Stimulated activated naive CD4-positive, alpha-beta T cell (primary cell): ENCODE data around the gene GPR62.
"Not testable (repeated sequence)": the region's sequence is repeated elsewhere in the genome, so short reads cannot be mapped to it uniquely, and the experiment has no call there.

ENCODE experiments used
- DNase-seq, 6 experiments: peaks; one replicate each; lab custom pipeline; 2025; lab: John Stamatoyannopoulos, UW

Gene GPR62, protein sequence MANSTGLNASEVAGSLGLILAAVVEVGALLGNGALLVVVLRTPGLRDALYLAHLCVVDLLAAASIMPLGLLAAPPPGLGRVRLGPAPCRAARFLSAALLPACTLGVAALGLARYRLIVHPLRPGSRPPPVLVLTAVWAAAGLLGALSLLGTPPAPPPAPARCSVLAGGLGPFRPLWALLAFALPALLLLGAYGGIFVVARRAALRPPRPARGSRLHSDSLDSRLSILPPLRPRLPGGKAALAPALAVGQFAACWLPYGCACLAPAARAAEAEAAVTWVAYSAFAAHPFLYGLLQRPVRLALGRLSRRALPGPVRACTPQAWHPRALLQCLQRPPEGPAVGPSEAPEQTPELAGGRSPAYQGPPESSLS

DNA sequence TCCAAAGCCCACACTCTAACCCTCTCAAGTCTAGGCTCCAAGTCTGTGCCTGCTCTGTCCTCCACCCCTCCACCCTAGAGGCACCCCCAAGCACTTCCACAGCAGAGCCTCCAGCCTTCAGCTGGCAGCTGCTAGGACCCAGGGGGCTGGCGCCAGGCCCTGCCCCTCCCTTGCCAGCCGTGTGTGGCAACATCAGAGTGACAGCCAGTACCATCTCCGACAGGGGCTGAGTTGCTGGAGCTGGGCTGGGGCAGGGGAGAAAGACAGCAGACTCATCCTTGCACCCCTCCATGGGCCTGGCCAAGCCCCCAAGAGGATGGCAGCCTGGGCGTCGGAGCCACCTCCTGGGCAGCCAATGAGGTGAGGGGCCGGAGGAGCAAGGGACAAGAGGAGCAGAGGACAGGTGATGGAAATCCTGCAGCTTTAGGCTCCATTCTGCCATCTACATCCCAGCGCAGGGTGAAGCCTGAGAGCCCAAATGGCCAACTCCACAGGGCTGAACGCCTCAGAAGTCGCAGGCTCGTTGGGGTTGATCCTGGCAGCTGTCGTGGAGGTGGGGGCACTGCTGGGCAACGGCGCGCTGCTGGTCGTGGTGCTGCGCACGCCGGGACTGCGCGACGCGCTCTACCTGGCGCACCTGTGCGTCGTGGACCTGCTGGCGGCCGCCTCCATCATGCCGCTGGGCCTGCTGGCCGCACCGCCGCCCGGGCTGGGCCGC, at the start of gene GPR62:
Gene GPR62 (plus strand): TSS at position 207 of the 718 bp plus-strand sequence. CDS start 272 bp downstream, at position 479.
- DNase-seq = no peak

DNA sequence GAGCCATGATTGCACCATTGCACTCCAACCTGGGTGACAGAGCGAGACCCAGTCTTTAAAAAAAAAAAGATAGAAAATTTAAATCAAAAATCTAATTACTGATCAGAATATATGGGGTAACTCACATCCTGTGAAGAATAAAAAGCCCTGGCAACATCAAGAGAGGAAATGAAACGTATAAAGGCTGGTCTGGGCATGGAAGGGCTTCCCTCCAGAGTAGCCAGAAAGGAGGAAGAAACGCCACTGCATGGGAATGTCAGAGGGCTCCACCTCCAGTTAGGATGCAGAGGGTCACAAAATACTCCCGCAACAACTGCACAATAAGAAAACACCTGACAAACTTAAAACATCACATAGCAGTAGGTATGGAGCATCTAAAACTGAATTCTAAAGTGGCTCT, 47.2 kb upstream of the GPR62 start:
- no peak for DNase-seq

DNA sequence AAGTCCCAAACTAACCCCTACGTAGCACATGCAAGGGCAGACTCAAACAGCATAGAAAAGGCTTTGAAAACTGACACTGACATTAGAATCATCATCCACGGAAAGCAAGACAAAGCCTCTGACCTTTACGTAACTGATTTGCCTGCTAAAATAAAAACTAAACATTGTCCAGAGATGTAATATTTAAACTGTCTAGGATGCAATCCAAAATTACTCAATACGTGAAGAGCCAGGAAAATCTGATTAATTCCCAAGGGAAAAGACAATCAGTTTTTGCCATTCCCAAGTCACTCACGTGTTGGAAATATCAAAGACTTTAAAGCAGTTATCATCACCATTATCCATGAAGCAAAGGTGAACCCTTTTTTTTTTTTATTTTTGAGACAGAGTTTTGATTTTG, 38.8 kb upstream of the GPR62 start:
- no peak for DNase-seq

DNA sequence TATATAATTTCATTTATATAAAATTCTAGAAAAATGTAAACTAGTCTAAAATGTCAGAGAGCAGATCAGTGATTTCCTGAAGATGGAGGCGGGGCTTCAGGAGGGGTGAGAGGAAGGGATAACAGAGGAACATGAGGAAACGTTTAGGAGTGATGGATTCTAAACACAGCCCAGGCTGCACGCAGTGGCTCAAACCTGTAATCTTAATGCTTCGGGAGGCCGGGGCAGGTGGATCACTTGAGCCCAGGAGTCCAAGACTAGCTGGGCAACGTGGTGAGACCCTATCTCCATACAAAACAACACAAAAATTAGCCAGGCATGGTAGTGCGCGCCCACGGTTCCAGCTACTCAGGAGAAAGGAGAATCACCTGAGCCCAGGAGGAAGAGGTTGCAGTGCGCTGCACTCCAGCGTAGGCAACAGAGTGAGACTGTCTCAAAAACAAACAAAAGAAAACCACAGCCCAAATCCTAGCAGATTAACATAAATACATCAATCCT, 34.1 kb upstream of the GPR62 start:
- no peak for DNase-seq

DNA sequence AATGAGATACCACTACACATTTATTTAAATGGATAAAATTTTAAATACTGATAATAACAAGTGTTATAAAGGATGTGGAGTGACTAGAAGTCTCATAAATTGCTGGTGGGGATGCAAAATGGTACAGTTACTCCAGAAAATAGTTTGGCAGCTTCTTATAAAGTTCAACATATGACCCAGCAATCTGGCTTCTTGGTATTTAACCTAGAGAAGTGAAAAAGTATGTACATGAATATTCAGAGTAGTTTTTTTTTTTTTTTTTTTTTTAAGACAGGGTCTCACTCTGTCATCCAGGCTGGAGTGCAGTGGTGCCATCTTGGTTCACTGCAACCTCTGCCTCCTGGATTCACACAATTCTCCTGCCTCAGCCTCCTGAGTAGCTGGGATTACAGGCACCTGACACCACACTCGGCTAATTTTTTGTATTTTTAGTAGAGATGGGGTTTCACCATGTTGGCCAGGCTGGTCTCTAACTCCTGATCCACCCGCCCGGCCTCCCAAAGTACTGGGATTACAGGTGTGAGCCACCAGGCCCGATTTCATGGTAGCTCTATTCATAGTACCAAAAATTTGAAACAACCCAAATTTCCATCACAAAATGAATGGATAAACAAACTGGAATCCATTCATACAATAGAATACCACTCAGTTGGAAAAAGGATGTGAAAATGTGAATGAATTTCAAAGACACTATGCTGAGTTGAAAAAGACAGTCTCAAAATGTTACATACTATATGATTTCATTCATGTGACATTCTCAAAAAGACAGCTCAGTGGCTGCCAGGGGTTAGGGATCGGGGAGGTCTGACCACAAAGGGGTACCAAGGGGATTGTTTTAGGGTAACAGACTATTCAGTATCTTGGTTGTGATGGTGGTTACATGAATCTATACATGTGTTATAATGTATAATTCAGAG, 27.9 kb upstream of the GPR62 start:
- no peak for DNase-seq

DNA sequence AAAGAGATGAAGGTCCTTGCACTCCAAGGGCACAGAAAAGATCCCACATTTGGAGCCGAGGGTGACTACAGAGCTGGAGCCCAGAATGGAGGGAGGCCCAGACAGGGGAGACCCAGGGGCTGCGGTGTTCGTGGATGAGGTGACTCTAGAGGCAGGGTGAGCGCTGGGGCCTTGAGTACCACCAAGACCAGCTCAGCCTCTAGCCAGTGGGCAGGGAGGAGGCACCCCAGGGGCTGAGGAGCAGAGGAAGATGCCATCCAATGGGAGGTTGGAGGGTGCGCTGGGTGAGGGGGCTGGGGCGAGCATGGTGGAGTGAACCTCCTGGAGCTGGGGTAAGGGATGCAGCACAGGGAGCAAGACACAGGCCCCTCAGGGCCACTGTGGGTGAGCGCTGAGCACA, 26.7 kb upstream of the GPR62 start:
- DNase-seq = no peak

DNA sequence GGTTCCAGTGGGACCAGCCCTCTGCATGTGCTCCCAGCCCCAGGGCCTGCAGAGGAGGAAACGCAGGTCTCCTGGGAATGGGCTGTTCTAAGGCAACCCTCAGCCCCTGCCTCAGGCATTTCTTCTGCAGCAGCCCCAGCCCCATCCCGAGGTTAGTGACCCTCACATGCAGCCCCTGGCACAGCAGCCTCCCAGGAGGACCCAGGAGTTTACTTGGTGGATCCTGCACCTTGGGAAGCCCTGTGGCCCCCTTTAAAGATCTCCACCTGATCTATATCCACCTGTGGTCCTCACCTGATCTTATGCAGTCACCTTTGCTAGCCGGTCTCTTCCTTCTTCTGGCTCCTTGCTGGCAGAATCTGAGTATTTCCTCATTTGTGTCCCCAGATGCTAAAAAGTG, 26.2 kb upstream of the GPR62 start:
- DNase-seq = not testable (repeated sequence)

DNA sequence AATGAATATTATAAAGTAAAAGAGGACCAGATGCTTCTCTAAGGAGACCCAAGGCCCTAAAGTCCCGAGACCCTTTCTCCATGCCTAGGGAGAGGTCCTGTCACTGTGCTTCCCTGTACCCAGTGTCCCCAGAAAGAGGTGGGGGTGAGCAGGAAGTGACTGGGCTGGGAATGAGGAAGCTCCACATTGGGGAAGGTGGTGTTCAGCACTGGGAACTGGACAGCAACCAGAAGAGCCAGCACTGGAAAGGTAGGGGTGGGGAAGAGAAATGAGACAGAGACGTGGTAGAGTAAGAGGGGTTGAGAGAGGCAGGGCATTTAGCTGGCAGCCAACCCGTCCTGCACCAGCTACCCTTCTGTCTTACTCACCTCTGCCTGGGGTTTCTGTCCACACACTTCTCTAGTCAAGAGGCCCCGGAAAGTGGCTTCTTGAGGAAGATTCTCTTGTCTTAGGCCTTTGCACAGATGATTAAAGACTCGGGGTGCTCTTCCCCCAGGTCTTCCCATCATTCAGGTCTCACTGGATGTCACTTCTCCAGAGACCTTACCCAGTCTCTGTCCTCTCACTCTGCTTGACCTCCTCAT, 25.7 kb upstream of the GPR62 start:
- DNase-seq = no peak

DNA sequence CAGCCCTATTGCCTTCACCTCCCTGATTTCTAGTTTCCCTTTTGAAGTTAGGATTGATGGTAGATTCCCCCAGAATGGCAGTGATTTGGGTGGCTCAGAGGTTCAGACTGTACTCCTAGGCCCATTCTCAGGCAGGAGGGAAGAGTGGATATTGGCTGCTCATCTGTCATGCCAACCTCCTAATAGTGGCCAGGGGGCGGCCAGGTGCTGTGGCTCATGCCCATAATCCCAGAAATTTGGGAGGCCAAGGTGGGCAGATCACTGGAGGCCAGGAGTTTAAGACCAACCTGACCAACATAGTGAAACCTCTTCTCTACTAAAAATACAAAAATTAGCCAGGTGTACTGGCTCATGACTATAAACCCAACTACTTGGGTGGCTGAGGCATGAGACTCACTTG, 24.7 kb upstream of the GPR62 start:
- no peak for DNase-seq

DNA sequence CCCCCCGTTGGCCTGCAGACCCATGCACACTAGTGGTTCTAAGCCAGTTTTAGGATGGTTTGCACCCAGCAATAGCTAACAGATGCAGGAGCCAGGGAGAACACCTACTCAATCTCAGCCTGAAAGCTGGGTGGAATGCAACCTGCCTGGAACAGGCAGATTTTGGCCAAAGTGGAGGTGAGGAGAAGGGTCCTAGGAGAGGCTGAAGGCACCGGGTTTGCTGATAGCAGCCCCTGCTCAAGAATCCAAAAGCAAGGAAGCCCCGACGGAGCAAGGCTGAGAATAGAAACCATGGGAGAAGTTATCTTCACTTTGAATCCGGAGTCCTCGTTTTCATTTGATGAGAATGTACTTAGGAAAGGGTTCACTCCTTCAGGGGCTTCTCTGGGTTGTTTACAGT, 23.4 kb upstream of the GPR62 start:
- no peak for DNase-seq

DNA sequence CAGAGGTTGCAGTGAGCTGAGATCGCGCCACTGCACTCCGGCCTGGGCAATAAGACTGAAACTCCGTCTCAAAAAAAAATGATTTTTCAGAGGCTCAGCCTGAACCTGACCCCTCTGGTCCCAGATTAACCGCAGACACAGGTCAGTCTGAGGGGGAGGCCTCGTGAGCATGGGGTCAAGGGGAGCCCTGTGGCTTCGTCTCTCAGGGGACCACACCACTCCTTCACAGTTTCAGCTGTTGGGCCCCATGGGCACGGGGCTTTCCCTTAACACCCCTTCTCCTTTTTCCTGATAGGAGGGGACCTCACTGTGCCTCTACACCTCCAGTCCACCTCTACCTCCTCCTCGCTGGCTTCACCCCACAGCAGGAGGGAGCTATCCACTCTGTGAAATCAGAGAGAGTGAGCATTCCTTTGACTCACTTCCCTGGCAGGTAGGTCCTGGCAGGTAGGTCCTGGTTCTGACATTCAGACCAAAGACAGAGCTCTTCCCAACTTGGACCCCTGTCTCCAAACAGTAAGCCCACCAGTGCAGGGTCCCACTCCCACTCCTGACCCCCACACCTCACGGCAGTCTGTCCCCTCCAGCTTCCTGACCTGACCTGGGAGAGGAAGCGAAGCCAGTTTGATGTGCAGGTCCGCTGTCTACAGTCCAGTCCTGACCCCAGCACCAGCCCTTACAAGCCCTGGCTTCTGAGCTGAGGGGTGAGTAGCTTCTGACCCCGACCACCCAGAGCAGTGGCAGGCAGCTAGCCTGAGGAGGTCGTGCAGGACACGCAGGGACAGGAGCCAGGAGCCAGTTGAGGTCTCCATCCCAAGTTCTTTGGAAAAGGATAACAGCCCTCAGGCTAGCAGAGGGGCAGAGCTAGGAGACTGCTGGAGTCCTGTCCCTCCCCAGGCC, 22.5 kb upstream of the GPR62 start:
- no peak for DNase-seq

DNA sequence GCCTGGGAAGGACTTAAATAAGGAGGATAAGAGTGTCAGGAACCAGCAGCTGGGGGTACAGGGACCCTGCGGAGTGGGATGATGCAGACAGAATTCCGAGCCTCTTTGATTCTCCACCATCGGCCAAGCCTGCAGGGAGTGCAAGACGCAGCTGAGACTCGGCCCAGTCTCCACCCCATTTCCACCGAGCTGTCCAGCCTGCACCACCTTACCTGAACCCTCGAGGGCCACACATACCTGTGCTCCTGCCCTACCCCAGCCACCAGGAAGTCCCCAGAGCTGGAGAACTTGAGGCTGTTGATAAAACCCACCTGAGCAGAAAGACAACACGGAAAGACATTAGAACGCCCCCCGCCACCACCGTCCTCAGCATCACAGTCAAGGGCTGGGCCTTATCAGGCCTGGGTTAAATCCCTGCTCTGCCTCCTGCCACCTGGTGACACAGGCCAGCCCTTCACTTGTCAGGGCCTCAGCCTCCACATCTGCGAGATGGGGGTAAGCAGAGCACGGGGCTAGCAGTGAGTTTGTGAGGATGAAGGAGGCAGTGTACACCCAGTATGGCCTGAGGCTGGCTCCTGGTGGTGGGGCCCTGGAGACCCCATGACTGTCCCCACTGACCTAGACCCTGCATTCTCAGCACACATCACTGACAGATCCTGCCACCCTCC, 21.6 kb upstream of the GPR62 start:
- no peak for DNase-seq

DNA sequence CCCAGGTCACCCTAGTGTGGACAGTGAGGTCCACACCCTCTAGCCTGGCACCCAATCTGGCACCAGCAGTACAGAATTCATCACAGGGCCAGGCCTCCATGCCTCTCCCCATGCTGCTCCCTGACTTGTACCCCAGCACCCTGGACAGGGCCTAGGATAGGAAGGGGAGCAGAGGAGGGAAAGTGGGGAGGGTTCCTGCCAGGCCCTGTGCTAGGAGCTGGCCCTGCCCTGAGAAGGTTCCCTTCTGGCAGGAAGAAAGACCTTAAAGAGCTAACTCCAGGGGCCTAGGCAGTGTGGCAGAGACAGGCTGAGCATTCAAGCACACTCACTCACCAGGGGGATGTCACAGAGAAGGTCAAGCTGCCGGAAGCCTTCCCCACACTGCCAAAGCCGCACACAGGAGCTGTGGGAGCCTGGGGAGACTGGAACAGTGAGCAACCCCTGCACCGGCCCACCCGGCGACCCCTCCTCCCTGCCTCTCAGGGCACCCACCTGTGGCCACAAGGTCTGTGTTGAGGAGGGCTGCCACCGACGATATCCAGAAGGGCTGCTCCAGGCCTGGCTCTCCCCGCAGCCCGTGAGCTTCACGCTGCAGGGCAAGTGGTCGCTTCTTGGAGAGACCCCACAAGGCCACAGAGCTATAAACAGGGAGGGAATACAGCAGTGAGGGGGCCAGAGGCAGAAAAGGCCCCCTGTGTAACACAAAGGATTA, 20.9 kb upstream of the GPR62 start:
- no peak for DNase-seq

DNA sequence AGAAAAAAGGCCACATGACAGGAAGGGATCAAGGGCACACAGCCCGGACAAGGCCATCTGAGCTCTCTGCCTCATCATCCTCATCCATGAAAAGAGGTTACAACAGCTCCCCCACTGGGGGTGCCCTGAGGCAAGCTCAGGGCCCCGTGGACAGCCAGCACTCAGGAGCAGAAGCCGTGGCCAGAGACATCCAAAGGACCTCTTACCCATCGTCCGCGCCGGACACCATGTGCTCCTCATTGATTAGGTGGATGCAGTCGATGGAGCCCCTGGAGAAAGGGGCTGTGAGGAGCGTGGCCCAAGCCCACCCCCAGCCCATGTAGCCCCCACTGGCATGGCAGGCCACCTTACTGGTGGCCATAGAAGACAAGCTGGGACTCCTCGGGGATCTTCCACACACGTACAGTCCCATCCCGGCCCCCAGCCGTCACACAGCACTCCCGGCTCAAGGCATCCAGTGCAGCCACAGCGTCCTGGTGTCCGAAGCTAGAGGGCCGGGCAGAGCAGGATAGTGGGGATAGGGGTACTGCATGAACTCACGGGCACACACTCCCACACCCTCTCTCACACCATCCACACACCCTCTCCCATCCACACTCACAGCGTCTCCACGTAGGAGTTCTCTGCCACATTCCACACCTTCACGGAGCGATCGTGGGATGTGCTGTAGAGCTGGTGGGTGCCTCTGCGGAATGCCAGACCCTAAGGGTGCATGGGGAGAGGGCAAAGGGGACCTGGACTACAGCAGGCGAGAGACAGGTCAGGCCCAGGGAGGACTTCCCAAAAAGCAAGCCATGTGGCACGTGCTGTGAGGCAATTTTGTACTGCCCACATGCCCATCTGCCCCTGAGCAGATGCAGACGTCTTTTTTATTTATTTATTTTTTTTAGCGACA, 19.9 kb upstream of the GPR62 start:
- no peak for DNase-seq

DNA sequence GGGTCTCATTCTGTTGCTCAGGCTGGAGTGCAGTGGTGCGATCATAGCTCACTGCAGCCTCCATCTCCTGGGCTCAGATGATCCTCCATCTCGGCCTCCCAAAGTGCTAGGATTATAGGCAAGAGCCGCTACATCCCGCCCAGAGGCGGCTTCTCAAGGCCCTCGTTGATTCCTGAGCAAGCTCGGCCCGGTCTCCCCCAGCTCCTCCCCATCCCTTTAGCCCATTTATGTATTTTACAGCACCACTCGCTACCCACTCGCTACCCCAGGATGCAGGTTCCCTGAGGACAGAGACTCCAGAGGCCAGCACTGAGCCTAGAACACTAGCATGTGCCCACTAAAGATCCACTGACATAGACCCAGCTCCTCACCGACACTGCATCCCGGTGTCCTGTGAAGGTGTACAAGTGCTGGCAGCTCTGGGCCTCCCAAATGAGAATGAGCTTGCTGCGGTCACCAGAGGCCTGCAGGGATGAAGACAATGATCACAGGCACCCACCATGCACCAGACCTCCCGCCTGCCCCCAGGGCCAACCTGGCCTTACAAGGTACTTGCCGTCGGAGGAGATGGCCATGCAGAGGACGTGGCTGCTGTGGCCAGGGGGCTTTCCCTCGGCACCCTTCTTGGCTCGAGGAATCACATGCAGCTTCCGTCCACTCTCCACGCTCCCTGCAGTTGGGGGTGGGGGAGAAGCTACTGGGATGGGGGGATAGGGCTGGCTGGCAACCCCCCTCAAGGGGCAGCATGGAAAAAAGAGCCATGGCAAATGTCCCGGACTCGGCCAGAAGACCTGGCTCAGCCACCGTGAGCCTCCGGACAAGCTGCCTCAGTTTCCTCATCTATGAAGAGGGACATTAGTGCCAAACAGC, 19.1 kb upstream of the GPR62 start:
- no peak for DNase-seq

DNA sequence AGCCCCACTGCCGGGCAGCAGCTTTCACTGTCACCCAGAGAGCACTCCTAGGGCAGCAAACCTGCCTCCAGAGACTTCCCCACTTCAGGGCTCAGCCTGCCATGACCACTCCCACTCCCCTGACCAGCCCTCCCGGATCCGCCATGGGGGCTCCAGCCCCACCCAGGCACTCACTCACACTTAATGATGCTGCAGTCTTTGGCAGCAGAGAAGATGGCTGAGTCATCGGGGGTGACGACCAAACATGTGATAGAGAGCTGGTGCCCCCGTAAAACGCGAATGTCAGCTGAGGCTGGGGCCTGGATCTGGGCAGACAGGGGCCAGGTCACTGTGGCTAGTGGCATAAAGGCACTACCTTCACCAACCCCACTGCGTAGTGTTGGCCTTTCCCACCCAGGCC, 18.2 kb upstream of the GPR62 start:
- DNase-seq = no peak

DNA sequence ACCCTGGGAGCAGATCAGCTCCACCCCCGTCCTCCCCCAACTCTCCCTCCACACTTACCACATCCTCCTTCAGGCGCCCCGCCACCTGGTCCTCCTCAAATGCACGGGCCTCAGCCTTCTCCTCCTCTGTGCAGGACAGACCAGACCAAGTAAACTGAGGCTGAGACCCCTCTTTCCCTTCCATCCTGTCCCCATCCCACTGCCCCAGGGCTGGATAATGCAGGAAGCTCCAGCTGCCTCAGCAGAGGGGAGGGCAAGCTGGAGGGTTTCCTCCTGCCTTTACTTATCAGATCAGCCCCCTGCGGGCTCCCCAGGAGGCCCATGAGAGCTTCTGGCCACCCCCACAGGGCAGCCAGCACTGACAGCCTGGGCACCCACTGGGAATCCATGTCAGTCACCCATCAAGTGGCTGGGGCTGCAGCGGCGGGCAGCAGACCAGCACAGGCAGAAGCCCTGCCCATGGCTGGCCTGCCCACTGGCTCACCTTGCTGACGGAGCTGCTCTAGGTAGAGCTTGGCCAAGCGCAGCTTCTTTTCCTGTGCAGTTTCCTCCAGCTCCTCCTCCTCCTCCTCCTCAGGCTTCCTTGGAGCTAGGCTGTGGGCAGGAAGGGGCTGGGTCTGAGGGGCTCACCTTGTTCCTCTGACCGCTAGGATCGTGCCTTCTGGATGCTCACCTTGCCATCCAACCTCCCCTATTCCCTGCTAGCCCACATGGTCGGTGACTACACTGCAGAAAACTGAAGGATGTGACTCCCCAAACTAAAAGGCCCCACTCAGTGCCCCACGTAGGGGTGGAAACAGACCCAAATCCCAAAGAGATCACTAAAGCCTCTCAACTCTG, 17.4 kb upstream of the GPR62 start:
- no peak for DNase-seq
